Measurements from ENCODE around the gene CDNF. TPM values are rescaled to one million over a fixed set of nuclear protein-coding genes. Genes with fewer than 3 reads are reported as not detected.
"Not testable (repeated sequence)": the region's sequence is repeated elsewhere in the genome, so short reads cannot be mapped to it uniquely, and the experiment has no call there.

The CDNF gene
- total RNA-seq, 1 donor from 2014 or later: 0.79 TPM

GRCh38 chr10:14878266-14879123 lies 40.7 kb upstream of the CDNF start, which contains the start of gene SUV39H2:
Gene SUV39H2 (plus strand): TSS chr10:14878866. CDS start chr10:14878889, 23 bp downstream.
- Histone ChIP-seq H3K36me3 (ENCODE audit: control insufficient read depth, insufficient read depth, low read length) (no peaks in the 10 kb centered on the region), H3K4me3 (ENCODE audit: low read depth, low read length) (peak within 1 kb of the TSS; percentile 100), H3K27me3 (ENCODE audit: control insufficient read depth, insufficient read depth, low read length) (no peaks in the 10 kb centered on the region)
- peak; percentile 5 for TF ChIP-seq CTCF (IDR thresholded peaks at IDR 0.05; ENCODE audit: insufficient read depth, low read length, severe bottlenecking)
- FAIRE-seq (no peak), DNase-seq (ENCODE audit: low read depth) (peak; percentile 76)

GRCh38 chr10:14876764-14877163 lies 38.9 kb upstream of the CDNF start:
- Histone ChIP-seq H3K36me3 (ENCODE audit: control insufficient read depth, insufficient read depth, low read length) (no peaks in the 10 kb centered on the region), H3K4me3 (ENCODE audit: low read depth, low read length) (no peak overlapping the region), H3K27me3 (ENCODE audit: control insufficient read depth, insufficient read depth, low read length) (no peaks in the 10 kb centered on the region)
- TF ChIP-seq CTCF (IDR thresholded peaks at IDR 0.05; ENCODE audit: insufficient read depth, low read length, severe bottlenecking): no peak
- DNase-seq (ENCODE audit: low read depth) (no peak), FAIRE-seq (no peak)

GRCh38 chr10:14875941-14876340 lies 38.1 kb upstream of the CDNF start:
- no peak for TF ChIP-seq CTCF (IDR thresholded peaks at IDR 0.05; ENCODE audit: insufficient read depth, low read length, severe bottlenecking)
- Histone ChIP-seq H3K4me3 (ENCODE audit: low read depth, low read length) (no peak overlapping the region), H3K36me3 (ENCODE audit: control insufficient read depth, insufficient read depth, low read length) (no peaks in the 10 kb centered on the region), H3K27me3 (ENCODE audit: control insufficient read depth, insufficient read depth, low read length) (no peaks in the 10 kb centered on the region)
- FAIRE-seq (no peak), DNase-seq (ENCODE audit: low read depth) (no peak)

GRCh38 chr10:14873090-14873760 lies 35.4 kb upstream of the CDNF start:
- Histone ChIP-seq H3K36me3 (ENCODE audit: control insufficient read depth, insufficient read depth, low read length) (no peaks in the 10 kb centered on the region), H3K4me3 (ENCODE audit: low read depth, low read length) (no peak overlapping the region), H3K27me3 (ENCODE audit: control insufficient read depth, insufficient read depth, low read length) (no peaks in the 10 kb centered on the region)
- DNase-seq (ENCODE audit: low read depth) (peak; percentile 57), FAIRE-seq (no peak)
- no peak for TF ChIP-seq CTCF (IDR thresholded peaks at IDR 0.05; ENCODE audit: insufficient read depth, low read length, severe bottlenecking)

GRCh38 chr10:14864871-14865270 lies 27.0 kb upstream of the CDNF start:
- H3K36me3 ChIP-seq (ENCODE audit: control insufficient read depth, insufficient read depth, low read length); FAIRE-seq: not testable (repeated sequence)

GRCh38 chr10:14864466-14864865 lies 26.6 kb upstream of the CDNF start:
- H3K36me3 ChIP-seq (ENCODE audit: control insufficient read depth, insufficient read depth, low read length); FAIRE-seq; H3K27me3 ChIP-seq (ENCODE audit: control insufficient read depth, insufficient read depth, low read length); H3K4me3 ChIP-seq (ENCODE audit: low read depth, low read length); DNase-seq (ENCODE audit: low read depth): not testable (repeated sequence)

More at GRCh38 chr10:14864871-14865270, 27.0 kb upstream of the CDNF start:
- H3K27me3 ChIP-seq (ENCODE audit: control insufficient read depth, insufficient read depth, low read length); H3K4me3 ChIP-seq (ENCODE audit: low read depth, low read length); DNase-seq (ENCODE audit: low read depth): not testable (repeated sequence)
